ENCODE measurements around the gene GLRX.
"Not testable (repeated sequence)": the region's sequence is repeated elsewhere in the genome, so short reads cannot be mapped to it uniquely, and the experiment has no call there.

The GLRX gene

DNA sequence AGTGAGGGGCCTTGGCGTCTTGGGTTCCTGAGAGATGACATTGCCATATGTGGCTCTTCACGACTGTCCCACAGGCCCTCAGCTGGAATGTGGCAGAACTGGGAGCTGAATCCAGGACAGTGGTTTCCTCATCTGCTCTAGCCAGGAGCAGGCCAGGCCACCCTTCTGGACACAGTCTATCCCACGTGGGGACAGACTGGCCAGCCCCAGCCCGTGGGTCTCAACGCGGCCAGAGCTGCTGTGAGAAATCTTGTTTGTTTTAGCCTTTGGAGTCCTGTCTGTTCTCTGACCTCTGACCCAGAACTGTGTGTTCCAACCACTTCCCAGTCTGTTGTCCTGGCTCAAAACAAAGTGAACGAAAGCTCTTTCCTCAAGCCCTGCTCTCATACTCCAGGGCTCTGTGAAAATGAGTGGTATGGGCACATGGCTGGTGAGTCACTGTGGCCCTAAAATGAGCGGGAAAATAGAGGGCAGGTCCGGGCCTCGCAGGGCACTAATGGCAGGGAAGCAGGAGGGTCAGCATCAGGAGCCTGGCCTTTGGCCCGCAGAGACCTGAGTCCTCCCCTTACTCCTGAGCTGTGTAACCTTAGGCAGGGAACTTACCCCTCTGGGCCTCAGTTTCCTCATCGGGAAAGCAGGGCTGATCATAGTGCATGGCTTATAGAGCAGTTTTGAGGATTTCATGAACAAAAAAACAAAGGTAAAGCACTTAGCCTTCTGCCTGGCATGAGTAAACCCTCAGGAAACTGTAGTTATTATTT, 34.8 kb upstream of the GLRX start:
- Histone ChIP-seq H3K27ac (peak overlapping the region in 19 of 21 experiments; percentile 7 to 87 (median 63)), H3K4me3 (no peak overlapping the region)

DNA sequence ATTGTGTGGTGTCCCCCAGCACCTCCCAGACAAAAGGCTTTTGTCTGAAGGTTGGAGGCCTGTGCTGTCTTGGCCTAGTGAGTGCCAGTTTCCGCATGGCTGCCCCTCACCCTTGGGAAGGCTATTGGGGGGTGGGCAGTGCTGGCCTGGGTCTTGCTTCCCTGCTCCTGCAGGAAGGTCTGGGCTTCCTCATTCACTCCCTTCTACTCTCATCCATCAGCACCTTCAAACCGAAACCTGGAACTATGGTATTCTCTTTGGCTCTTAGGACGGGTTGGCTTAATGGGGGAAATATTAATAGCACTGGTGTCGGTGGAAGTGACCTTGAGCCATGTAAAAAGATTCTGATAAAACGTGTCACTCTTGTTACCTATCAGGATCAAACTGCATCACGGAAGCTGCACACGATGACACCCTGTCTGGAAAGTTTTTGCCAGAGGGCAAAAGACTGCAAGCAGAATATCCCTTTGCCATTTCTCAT, 34.0 kb upstream of the GLRX start:
- Histone ChIP-seq H3K4me3 (no peak overlapping the region), H3K27ac (peak overlapping the region in 4 of 21 experiments; percentile 16 to 34 (median 27))

DNA sequence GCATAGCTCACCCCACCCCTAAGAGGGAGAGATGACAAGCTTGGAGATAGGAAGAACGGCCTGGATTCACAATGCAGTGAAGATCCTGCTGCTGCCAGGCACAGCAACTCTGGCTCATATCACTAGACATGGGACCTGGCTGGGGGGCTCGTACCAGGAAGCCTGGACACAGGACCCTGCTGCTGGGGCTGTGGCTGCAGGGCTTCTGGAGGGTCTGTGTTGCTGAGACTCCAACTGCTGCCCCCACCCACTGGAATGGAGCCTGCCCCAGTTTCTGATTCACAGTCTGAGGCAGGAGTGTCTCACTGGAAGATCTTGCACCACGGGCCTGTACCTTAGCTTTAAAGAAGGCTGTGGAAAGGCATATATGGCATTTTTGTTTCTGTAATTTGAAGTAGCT, 31.0 kb upstream of the GLRX start:
- Histone ChIP-seq H3K27ac (no peak overlapping the region), H3K4me3 (no peak overlapping the region)

GRCh38 chr5:95852567-95852966, 30.0 kb upstream of the GLRX start:
- Histone ChIP-seq H3K4me3 (no peak overlapping the region), H3K27ac (no peak overlapping the region)

DNA sequence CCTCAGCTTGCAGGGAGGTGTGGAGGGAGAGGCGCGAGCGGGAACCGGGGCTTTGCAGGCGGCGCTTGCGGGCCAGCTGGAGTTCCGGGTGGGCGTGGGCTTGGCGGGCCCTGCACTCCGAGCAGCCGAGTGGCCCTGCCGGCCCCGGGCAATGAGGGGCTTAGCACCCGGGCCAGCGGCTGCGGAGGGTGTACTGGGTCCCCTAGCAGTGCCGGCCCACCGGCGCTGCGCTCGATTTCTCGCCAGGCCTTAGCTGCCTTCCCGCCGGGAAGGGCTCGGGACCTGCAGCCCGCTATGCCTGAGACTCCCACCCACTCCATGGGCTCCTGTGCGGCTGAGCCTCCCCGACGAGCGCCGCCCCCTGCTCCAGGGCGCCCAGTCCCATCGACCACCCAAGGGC, 28.6 kb upstream of the GLRX start:
- not testable (repeated sequence) for H3K4me3 ChIP-seq, H3K27ac ChIP-seq

DNA sequence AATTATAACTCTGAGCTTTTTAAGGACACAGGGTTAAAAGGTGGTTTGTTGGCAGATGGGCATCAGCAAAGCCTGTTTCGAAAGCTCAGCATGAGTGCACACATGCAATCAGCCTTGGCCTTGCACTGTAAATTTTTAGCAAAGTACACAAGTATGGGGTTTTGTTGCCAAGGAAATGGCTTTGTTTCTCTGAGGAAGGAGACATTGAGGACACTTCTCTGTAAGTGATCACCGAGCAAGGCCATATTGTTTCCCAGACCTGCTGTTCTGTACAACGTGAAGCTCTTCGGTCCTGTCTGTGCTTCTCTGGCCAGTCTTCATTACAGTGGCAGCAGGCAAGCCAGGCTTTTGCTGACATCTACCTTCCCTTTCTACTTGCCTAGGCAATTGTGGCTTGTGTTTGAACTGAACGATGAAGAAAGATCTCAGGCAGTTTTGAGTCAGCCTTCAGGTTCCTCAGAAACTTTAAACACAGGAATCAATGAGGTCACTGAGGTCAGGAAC, 27.9 kb upstream of the GLRX start:
- no peak overlapping the region for H3K4me3 ChIP-seq

DNA sequence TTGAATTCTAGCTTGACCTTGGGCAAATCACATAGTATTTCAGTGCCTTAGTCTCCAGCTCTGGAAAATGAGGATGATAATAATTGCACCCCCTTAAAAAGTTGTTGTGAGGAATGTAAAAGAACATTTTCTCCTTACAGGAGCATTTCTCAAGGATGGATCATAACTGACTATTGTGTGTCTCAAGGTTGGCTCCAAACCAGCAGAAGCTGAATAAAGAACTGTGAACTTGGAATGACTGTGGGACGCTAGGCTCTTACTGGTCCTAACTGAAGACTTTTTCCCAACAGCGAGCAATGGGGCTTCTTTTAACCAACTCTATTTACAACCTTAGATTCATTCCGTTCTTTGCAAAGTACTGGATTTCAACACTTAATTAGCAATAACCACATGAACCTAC, 26.2 kb upstream of the GLRX start:
- Histone ChIP-seq H3K4me3 (no peak overlapping the region), H3K27ac (no peak overlapping the region)

More for the DNA sequence above, 27.9 kb upstream of the GLRX start:
- no peak overlapping the region for H3K27ac ChIP-seq

DNA sequence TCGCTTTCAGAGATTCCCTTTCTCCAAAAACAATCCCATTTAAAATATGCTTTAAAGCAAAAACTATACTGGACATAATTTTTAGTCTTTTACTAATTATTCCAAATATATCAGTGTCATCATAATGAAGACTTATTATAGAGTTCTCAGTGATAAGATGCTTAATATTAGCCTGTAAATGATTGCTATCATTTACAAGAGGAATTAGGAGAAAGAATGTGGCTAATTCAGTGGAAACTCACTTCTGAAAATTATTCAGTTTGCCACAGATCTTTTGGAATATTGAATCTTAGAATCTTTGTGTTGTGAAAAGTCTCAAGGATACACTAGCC, 24.7 kb upstream of the GLRX start:
- H3K4me3 ChIP-seq = no peak overlapping the region
- no peak overlapping the region for H3K27ac ChIP-seq

DNA sequence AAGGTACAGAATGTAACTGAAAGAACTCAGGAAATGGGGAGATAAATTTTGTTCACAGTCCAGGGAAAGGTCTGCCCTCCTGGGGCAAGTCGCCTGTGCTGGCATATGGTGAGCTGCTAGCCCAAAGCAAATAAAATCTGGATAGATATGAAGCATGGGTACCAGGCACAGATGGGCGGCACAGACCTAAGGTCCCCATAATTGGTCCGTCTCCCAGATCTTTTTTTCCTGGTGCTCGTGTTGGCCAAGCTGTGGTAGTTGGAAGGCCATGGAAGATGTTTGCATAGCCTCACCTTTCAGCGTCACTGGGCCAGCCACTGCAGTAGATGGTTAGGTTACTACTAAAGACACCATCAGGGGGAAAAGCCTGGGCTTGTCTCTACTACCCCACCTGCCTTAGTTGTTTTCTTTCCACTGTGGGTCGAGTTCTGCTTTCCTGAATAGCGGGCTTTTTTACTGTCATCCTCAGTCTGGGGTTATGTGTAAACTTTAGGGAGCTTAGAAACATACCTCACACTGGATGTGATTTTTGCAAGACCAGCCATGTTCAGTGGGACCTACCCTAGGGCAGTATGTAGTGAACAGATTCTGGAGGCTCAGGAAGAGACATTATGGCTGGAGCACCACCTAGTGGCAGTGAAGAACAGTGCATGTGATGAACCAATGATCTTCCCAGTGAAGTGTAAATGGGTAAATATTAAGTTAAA, 24.2 kb upstream of the GLRX start:
- H3K27ac ChIP-seq = no peak overlapping the region
- H3K4me3 ChIP-seq = no peak overlapping the region

GRCh38 chr5:95845391-95845790, 22.9 kb upstream of the GLRX start:
- no peak overlapping the region for H3K4me3 ChIP-seq
- H3K27ac ChIP-seq = peak overlapping the region in 1 of 21 experiments; percentile 30

- Histone ChIP-seq H3K27ac (peak overlapping the region in 13 of 21 experiments; percentile 11 to 81 (median 64)), H3K4me3 (no peak overlapping the region)
Observed at GRCh38 chr5:95843733-95844223, 21.3 kb upstream of the GLRX start.

GRCh38 chr5:95842854-95843544, 20.5 kb upstream of the GLRX start:
- Histone ChIP-seq H3K27ac (peak overlapping the region in 20 of 21 experiments; percentile 11 to 81 (median 60)), H3K4me3 (no peak overlapping the region)

- H3K27ac ChIP-seq = peak overlapping the region in 20 of 21 experiments; percentile 22 to 81 (median 66)
- H3K4me3 ChIP-seq = no peak overlapping the region
Observed at GRCh38 chr5:95841914-95842812, 19.6 kb upstream of the GLRX start.

DNA sequence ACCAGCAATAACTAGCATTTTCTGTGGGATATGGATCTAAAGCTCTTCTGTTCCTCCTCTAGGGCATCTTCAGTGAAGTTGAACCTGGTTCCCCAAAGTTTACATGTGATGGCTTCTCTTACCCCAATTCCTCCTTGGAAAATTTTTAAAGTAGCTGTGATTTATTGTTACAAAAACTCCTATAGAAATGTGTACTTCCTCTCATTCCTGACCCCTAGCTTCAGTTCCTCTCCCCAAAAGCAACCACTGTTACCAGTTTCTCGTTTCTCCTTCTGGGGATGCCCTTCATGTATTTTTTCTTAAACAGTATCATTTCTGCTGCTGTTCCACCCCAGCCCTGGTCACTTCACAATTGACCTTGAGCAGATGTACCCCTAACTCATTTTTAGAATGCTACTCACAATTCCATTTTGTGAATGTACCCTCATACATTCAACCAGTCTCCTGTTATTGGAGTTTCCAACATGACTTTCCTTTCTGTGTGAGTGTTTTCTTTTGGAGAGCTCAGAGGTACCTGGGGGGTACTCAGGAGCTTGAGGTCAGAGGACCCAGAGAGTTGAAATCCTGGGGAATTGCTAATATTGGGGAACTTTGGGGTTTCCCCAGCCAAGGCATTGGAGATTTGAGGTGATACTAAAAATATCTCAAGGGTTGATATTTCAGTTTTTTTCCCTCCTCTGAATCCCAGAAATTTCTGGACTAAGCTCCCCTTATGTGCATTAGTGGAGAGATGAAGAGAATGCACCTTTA, 18.6 kb upstream of the GLRX start:
- H3K4me3 ChIP-seq = no peak overlapping the region
- H3K27ac ChIP-seq = peak overlapping the region in 19 of 21 experiments; percentile 4 to 81 (median 55)

GRCh38 chr5:95839658-95840057, 17.1 kb upstream of the GLRX start:
- Histone ChIP-seq H3K27ac (peak overlapping the region in 20 of 21 experiments; percentile 10 to 81 (median 62)), H3K4me3 (no peak overlapping the region)

- H3K4me3 ChIP-seq = peak overlapping the region in 1 of 7 experiments; percentile 9
- peak overlapping the region in 16 of 21 experiments; percentile 17 to 88 (median 68) for H3K27ac ChIP-seq
Observed at GRCh38 chr5:95838556-95838955, 16.0 kb upstream of the GLRX start.

GRCh38 chr5:95838001-95838520, 15.5 kb upstream of the GLRX start:
- Histone ChIP-seq H3K27ac (peak overlapping the region in 15 of 21 experiments; percentile 1 to 88 (median 71)), H3K4me3 (no peak overlapping the region)

DNA sequence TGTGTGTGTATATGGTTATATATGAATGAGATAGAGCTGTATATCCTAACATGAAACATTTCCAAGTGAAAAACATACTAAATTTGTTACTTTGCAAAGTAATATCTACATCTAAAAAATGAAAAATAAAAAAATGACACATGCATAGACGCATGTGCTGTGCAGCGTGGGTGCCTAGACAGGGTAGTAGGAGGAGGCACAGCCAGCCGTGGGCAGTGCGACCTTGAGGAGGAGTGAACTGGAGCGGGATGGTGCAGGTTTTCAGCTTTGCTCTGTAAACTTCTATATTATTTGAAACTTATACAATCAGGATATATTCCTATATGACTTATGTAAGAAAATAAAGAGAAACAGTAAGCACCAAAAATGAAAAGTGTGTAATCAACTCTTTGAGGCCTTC, 15.0 kb upstream of the GLRX start:
- H3K4me3 ChIP-seq = no peak overlapping the region
- peak overlapping the region in 12 of 21 experiments; percentile 1 to 88 (median 72) for H3K27ac ChIP-seq

Data from skin epidermis (tissue), 12 donors.